H9 (cell line): ENCODE data around the gene ABCB8. TPM values are rescaled to one million over a fixed set of nuclear protein-coding genes. Genes with fewer than 3 reads are reported as not detected.
A peak's percentile ranks its signal among the peaks of the same experiment; 100 is the strongest.

Experiments
- DNase-seq: peaks from one replicate; pipeline ENCODE4 v3.0.0-alpha.2; 2017
- H2AFZ ChIP-seq: one replicate; pipeline ENCODE4 v1.6.1; 2013; ENCODE audit warnings: mild to moderate bottlenecking, low read length, control low read depth, moderate library complexity
- H2AK5ac ChIP-seq: 2 replicates; pipeline ENCODE4 v1.6.1; 2013; ENCODE audit warnings: low read length, control low read depth, mixed read lengths; ENCODE audit not compliant: insufficient read length
- H2BK120ac ChIP-seq: one replicate; pipeline ENCODE4 v1.6.1; 2013; ENCODE audit warnings: low read depth, mild to moderate bottlenecking, low read length, control low read depth, inconsistent platforms; ENCODE audit not compliant: poor library complexity, severe bottlenecking
- H2BK12ac ChIP-seq: 2 replicates; pipeline ENCODE4 v1.6.1; 2013; ENCODE audit warnings: low read length, control low read depth, mixed read lengths, low read depth; ENCODE audit not compliant: insufficient read length
- H2BK15ac ChIP-seq: 2 replicates; pipeline ENCODE4 v1.6.1; 2013; ENCODE audit warnings: low read depth, low read length, control low read depth
- H2BK20ac ChIP-seq: one replicate; pipeline ENCODE4 v1.6.1; 2013; ENCODE audit warnings: low read depth, mild to moderate bottlenecking, low read length, control low read depth, inconsistent platforms; ENCODE audit not compliant: poor library complexity, severe bottlenecking
- H2BK5ac ChIP-seq: 2 replicates; pipeline ENCODE4 v1.6.1; 2013; ENCODE audit warnings: low read length, control low read depth, mixed read lengths; ENCODE audit not compliant: insufficient read length
- H3K14ac ChIP-seq: 2 replicates; pipeline ENCODE4 v1.6.1; 2013; ENCODE audit warnings: low read length, control low read depth; ENCODE audit not compliant: insufficient read depth
- H3K18ac ChIP-seq: 2 replicates; pipeline ENCODE4 v1.6.1; 2013; ENCODE audit warnings: low read depth, mild to moderate bottlenecking, mixed read lengths, low read length, control low read depth; ENCODE audit not compliant: insufficient read length
- H3K23ac ChIP-seq: 2 replicates; pipeline ENCODE4 v1.6.1; 2013; ENCODE audit warnings: low read length, control low read depth, mixed read lengths, low read depth; ENCODE audit not compliant: insufficient read length
- H3K23me2 ChIP-seq: 2 replicates; pipeline ENCODE4 v1.6.1; 2013; ENCODE audit warnings: low read depth, mild to moderate bottlenecking, mixed read lengths, low read length, control low read depth; ENCODE audit not compliant: insufficient read length, poor library complexity, severe bottlenecking
- H3K27ac ChIP-seq: 2 replicates; pipeline ENCODE4 v1.5.1; 2013; ENCODE audit warnings: low read length, control low read depth, mixed read lengths, low read depth; ENCODE audit not compliant: insufficient read length
- H3K27me3 ChIP-seq: 2 replicates; pipeline ENCODE4 v1.6.1; 2013; ENCODE audit warnings: low read length, control low read depth, inconsistent platforms; ENCODE audit not compliant: insufficient read depth
- H3K4ac ChIP-seq: 2 replicates; pipeline ENCODE4 v1.6.1; 2013; ENCODE audit warnings: low read depth, mild to moderate bottlenecking, control low read depth, inconsistent platforms, low read length, moderate library complexity
- H3K4me1 ChIP-seq: 2 replicates; pipeline ENCODE4 v1.6.1; 2013; ENCODE audit warnings: low read length, control low read depth, inconsistent platforms; ENCODE audit not compliant: insufficient read depth
- H3K4me2 ChIP-seq: 2 replicates; pipeline ENCODE4 v1.6.1; 2013; ENCODE audit warnings: low read length, control low read depth, mixed read lengths; ENCODE audit not compliant: insufficient read length, insufficient read depth
- H3K56ac ChIP-seq: 2 replicates; pipeline ENCODE4 v1.6.1; 2013; ENCODE audit warnings: low read depth, mild to moderate bottlenecking, mixed read lengths, low read length, control low read depth; ENCODE audit not compliant: insufficient read length
- H3K79me1 ChIP-seq: 2 replicates; pipeline ENCODE4 v1.6.1; 2013; ENCODE audit warnings: low read depth, mild to moderate bottlenecking, moderate library complexity, low read length, control low read depth, inconsistent platforms; ENCODE audit not compliant: insufficient read depth, poor library complexity, severe bottlenecking
- H3K79me2 ChIP-seq: 2 replicates; pipeline ENCODE4 v1.6.1; 2013; ENCODE audit warnings: low read length, control low read depth, inconsistent platforms; ENCODE audit not compliant: insufficient read depth
- H3K9ac ChIP-seq: 2 replicates; pipeline ENCODE4 v1.6.1; 2013; ENCODE audit warnings: low read length, control low read depth, mixed read lengths; ENCODE audit not compliant: insufficient read length; ENCODE audit errors: extremely low read depth
- H3K9me3 ChIP-seq: one replicate; pipeline ENCODE4 v1.6.1; 2013; ENCODE audit warnings: low read depth, low read length, inconsistent platforms; ENCODE audit not compliant: control insufficient read depth
- H3T11ph ChIP-seq: one replicate; pipeline ENCODE4 v1.6.1; 2013; ENCODE audit warnings: mild to moderate bottlenecking, low read length, control low read depth, inconsistent platforms
- H4K20me1 ChIP-seq: one replicate; pipeline ENCODE4 v1.6.1; 2013; ENCODE audit not compliant: control insufficient read depth, insufficient read length, insufficient read depth
- H4K5ac ChIP-seq: 2 replicates; pipeline ENCODE4 v1.6.1; 2013; ENCODE audit warnings: low read depth, mild to moderate bottlenecking, mixed read lengths, low read length, control low read depth; ENCODE audit not compliant: insufficient read length
- H4K8ac ChIP-seq: replicated peaks from 2 replicates; pipeline ENCODE4 v1.6.1; 2013; ENCODE audit warnings: low read length, control low read depth, mixed read lengths, low read depth; ENCODE audit not compliant: insufficient read length
- H4K91ac ChIP-seq: 2 replicates; pipeline ENCODE4 v1.6.1; 2013; ENCODE audit warnings: low read depth, mild to moderate bottlenecking, moderate library complexity, mixed read lengths, low read length, control low read depth; ENCODE audit not compliant: insufficient read length
- H3K27ac Mint-ChIP-seq, 3 experiments: 2 replicates in 2 of 3; 3 replicates in 1 of 3; pipeline ENCODE4 v1.8.0; 2020 to 2021; ENCODE audit warnings: mixed read lengths in 3 of 3, mild to moderate bottlenecking in 1 of 3, moderate library complexity in 1 of 3
- H3K27me3 Mint-ChIP-seq: 2 replicates; pipeline ENCODE4 v1.8.0; 2021; ENCODE audit warnings: low read depth, mild to moderate bottlenecking, moderate library complexity, mixed read lengths
- H3K36me3 Mint-ChIP-seq, 3 experiments: 2 replicates in 2 of 3; 3 replicates in 1 of 3; pipeline ENCODE4 v1.8.0; 2020 to 2021; ENCODE audit warnings: low read depth in 3 of 3, mixed read lengths in 3 of 3; ENCODE audit not compliant: insufficient read depth in 1 of 3
- H3K4me1 Mint-ChIP-seq, 2 experiments: 2 replicates each; pipeline ENCODE4 v1.8.0; 2020; ENCODE audit warnings: mixed read lengths in 2 of 2
- H3K4me3 Mint-ChIP-seq, 2 experiments: 2 replicates in 1 of 2; 3 replicates in 1 of 2; pipeline ENCODE4 v1.8.0; 2020 to 2021; ENCODE audit warnings: mild to moderate bottlenecking in 2 of 2, mixed read lengths in 2 of 2, moderate library complexity in 1 of 2
- H3K9me3 Mint-ChIP-seq, 2 experiments: 2 replicates in 1 of 2; 3 replicates in 1 of 2; pipeline ENCODE4 v1.8.0; 2020; ENCODE audit warnings: mild to moderate bottlenecking in 2 of 2, mixed read lengths in 2 of 2, moderate library complexity in 1 of 2
- WGBS: extraction: QIAGEN DNeasy Blood & Tissue Kit; methylation state at CpG from one replicate; pipeline ENCODE4 v1.1.7; 2013; ENCODE audit warnings: missing lambda C conversion rate, low lambda C conversion rate, mixed read lengths; ENCODE audit not compliant: insufficient read length; ENCODE audit errors: extremely low coverage; 5-methylcytosine and 5-hydroxymethylcytosine counted together
- total RNA-seq: library from RNA; stranded (reverse); gene quantifications from 2 replicates; pipeline ENCODE4 v1.2.1, GENCODE V29; 2021
- TF ChIP-seq, protein P1 (sequence below): fragments of 200-600 bp; sonication (generic); conservative IDR thresholded peaks from 3 replicates; pipeline ENCODE4 v1.8.0; 2021; ENCODE audit warnings: antibody characterized with exemption, mild to moderate bottlenecking

ABCB8 gene
- total RNA-seq, 1 experiment from 2014 or later: 22.1 TPM

DNA sequence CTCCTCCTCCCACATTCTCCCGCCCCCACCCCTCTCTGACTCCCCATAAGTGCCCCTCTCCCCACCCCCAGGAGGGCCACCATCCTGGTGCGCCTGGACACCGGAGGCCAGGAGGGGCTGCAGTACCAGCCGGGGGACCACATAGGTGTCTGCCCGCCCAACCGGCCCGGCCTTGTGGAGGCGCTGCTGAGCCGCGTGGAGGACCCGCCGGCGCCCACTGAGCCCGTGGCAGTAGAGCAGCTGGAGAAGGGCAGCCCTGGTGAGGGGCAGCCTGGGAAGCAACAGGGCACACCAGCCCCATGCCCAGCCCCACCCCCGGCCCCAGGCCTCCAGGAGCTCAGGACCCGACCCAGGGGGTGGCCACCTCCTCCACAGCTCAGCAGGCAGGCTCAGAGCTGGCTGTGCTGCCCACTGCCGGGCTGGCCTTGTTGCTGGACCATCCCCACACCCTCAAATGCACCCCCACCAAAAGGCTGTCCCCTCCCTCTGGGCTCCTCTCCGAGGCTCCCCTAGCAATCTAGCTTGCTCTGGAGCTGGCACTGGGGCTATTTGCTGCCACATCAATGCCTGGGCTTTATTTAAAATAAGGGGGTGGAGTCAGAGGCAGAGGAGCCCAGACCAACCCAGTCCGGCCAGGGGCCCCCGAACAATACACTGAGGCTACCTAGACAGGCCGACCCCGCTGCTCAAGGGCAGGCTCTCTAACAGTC lies 18.8 kb upstream of the ABCB8 start:
- Histone ChIP-seq H2BK20ac (no peak overlapping the region), H3K4ac (no peak overlapping the region), H3K79me2 (no peaks in the 10 kb centered on the region), H3K23me2 (peaks cover 8% of the 10 kb centered on the region), H3K27ac (no peak overlapping the region), H4K91ac (no peak overlapping the region), H2BK120ac (no peak overlapping the region), H4K20me1 (no peaks in the 10 kb centered on the region), H2BK12ac (no peak overlapping the region), H3K4me2 (no peak overlapping the region), H3K27me3 (no peaks in the 10 kb centered on the region), H4K8ac (no peak overlapping the region), H2BK5ac (no peak overlapping the region), H3K4me1 (peaks cover 4% of the 10 kb centered on the region; the same call in 1 of the 2 replicates), H2AK5ac (no peak overlapping the region), H3K79me1 (no peaks in the 10 kb centered on the region), H3K9me3 (no peaks in the 10 kb centered on the region), H2BK15ac (no peak overlapping the region), H3T11ph (no peak overlapping the region), H3K56ac (no peak overlapping the region), H3K14ac (no peak overlapping the region; the same call in 1 of the 2 replicates), H4K5ac (no peak overlapping the region), H2AFZ (no peak overlapping the region), H3K23ac (no peak overlapping the region), H3K9ac (no peak overlapping the region), H3K18ac (peak overlapping the region; percentile 50)
- peak; percentile 65 for DNase-seq
- peaks cover 28% of the 10 kb centered on the region for H3K27me3 Mint-ChIP-seq
- no peak overlapping the region for H3K4me3 Mint-ChIP-seq
- TF ChIP-seq, protein P1, sequence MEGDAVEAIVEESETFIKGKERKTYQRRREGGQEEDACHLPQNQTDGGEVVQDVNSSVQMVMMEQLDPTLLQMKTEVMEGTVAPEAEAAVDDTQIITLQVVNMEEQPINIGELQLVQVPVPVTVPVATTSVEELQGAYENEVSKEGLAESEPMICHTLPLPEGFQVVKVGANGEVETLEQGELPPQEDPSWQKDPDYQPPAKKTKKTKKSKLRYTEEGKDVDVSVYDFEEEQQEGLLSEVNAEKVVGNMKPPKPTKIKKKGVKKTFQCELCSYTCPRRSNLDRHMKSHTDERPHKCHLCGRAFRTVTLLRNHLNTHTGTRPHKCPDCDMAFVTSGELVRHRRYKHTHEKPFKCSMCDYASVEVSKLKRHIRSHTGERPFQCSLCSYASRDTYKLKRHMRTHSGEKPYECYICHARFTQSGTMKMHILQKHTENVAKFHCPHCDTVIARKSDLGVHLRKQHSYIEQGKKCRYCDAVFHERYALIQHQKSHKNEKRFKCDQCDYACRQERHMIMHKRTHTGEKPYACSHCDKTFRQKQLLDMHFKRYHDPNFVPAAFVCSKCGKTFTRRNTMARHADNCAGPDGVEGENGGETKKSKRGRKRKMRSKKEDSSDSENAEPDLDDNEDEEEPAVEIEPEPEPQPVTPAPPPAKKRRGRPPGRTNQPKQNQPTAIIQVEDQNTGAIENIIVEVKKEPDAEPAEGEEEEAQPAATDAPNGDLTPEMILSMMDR: peak; percentile 24; the same call in 2 of the 3 replicates
- no CpG with 5 or more reads among the region's 22 CpGs for WGBS
- no peaks in the 10 kb centered on the region for H3K9me3 Mint-ChIP-seq
- peaks cover 0 to 2% (median 1%) of the 10 kb centered on the region in 3 experiments; a peak in 2 of 7 replicates for H3K36me3 Mint-ChIP-seq
- H3K27ac Mint-ChIP-seq: no peak overlapping the region
- peaks cover 21 to 49% of the 10 kb centered on the region in 2 experiments for H3K4me1 Mint-ChIP-seq
